MM.1S (cell line): ENCODE measurements around the gene CCDC102B.

Experiments
- EZH2 ChIP-seq: fragments of 300-600 bp; sonication (generic); optimal IDR thresholded peaks from 2 replicates; pipeline ENCODE3; 2017; ENCODE audit warnings: low read depth, mild to moderate bottlenecking, antibody characterized with exemption, low read length, mixed read lengths
- EZH2phosphoT487 ChIP-seq: fragments of 300-600 bp; sonication (generic); IDR thresholded peaks from 2 replicates; pipeline ENCODE4 v1.6.1; 2018; ENCODE audit warnings: antibody characterized with exemption, low read length
- TF ChIP-seq, protein P1 (sequence below): fragments of 300-600 bp; sonication (generic); IDR thresholded peaks from 2 replicates; pipeline ENCODE4 v1.5.1; 2016; ENCODE audit warnings: antibody characterized with exemption, low read length, mixed read lengths

DNA sequence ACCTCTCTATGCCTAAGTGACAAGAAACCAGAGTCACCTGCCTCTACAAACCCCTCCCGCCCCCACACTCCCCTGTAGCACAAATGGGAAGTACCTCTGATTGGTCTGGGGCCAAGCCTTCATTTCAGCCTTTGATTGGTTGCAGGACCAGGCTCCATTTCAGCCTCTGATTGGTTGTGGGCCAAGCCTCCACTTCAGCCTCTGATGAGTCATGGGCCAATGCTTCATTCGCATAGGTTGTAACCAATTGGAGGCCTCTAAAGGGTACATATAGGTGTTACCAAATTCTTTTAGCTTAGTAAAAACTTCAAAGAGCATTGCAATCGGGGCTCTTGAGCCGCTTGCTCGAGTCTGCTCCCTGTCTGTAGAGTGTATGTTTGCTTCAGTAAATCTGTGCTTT, 25.0 kb downstream of the CCDC102B start:
- TF ChIP-seq EZH2, result no peak
- TF ChIP-seq, protein P1, sequence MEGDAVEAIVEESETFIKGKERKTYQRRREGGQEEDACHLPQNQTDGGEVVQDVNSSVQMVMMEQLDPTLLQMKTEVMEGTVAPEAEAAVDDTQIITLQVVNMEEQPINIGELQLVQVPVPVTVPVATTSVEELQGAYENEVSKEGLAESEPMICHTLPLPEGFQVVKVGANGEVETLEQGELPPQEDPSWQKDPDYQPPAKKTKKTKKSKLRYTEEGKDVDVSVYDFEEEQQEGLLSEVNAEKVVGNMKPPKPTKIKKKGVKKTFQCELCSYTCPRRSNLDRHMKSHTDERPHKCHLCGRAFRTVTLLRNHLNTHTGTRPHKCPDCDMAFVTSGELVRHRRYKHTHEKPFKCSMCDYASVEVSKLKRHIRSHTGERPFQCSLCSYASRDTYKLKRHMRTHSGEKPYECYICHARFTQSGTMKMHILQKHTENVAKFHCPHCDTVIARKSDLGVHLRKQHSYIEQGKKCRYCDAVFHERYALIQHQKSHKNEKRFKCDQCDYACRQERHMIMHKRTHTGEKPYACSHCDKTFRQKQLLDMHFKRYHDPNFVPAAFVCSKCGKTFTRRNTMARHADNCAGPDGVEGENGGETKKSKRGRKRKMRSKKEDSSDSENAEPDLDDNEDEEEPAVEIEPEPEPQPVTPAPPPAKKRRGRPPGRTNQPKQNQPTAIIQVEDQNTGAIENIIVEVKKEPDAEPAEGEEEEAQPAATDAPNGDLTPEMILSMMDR, result no peak
- no peak for TF ChIP-seq EZH2phosphoT487
